MCF 10A (cell line): ENCODE measurements around the gene PLD5. TPM values are rescaled to one million over a fixed set of nuclear protein-coding genes. Genes with fewer than 3 reads are reported as not detected.

ENCODE experiments used
- BruUV-seq: library from RNA; stranded (reverse); fragments of 400-500 nt; replicated peaks from 2 replicates; lab custom pipeline; 2021; lab: Mats Ljungman, UMichigan
- CTCF ChIA-PET: fragments of 300-600 bp; sonication (Branson Sonifier 250); formaldehyde crosslinking; extraction: SDS; loops from one replicate; lab custom pipeline; 2021; ENCODE audit warnings: antibody characterized with exemption, inconsistent platforms; lab: Yijun Ruan, JAX
- POLR2A ChIA-PET: fragments of 300-600, 350-650 bp; sonication (Branson Sonifier 250); formaldehyde crosslinking; extraction: SDS; loops from one replicate; lab custom pipeline; 2020; ENCODE audit warnings: antibody characterized with exemption, inconsistent platforms; lab: Yijun Ruan, JAX
- DNase-seq: peaks from one replicate; pipeline ENCODE4 v3.0.0-alpha.2; 2018; ENCODE audit not compliant: unreplicated experiment
- H3K27ac Mint-ChIP-seq: one replicate; pipeline ENCODE4 v1.8.0; 2022; ENCODE audit warnings: mild to moderate bottlenecking, low read depth, mixed read lengths; ENCODE audit not compliant: unreplicated experiment
- H3K27me3 Mint-ChIP-seq: one replicate; pipeline ENCODE4 v1.8.0; 2022; ENCODE audit warnings: mixed read lengths; ENCODE audit not compliant: insufficient read depth, unreplicated experiment
- H3K36me3 Mint-ChIP-seq: one replicate; pipeline ENCODE4 v1.8.0; 2022; ENCODE audit warnings: mild to moderate bottlenecking, moderate library complexity, mixed read lengths; ENCODE audit not compliant: insufficient read depth, unreplicated experiment
- H3K4me1 Mint-ChIP-seq: one replicate; pipeline ENCODE4 v1.8.0; 2022; ENCODE audit warnings: mixed read lengths; ENCODE audit not compliant: insufficient read depth, unreplicated experiment
- H3K4me3 Mint-ChIP-seq: one replicate; pipeline ENCODE4 v1.8.0; 2022; ENCODE audit warnings: mild to moderate bottlenecking, moderate library complexity, mixed read lengths; ENCODE audit not compliant: unreplicated experiment
- H3K9me3 Mint-ChIP-seq: one replicate; pipeline ENCODE4 v1.8.0; 2022; ENCODE audit warnings: mixed read lengths; ENCODE audit not compliant: unreplicated experiment
- intact Hi-C: fragments of 100-400 bp; cut with micrococcal nuclease; formaldehyde crosslinking; loops from 2 replicates; pipeline ENCODE4 v1.14.1; 2022
- total RNA-seq: library from RNA; stranded (reverse); gene quantifications from 2 replicates; pipeline ENCODE4 v1.2.3, GENCODE V29; 2022
- TF ChIP-seq, protein P1 (sequence below): fragments of 200-600 bp; IDR thresholded peaks from one replicate; pipeline ENCODE4 v1.8.0; 2022; ENCODE audit warnings: antibody characterized with exemption, mild to moderate bottlenecking; ENCODE audit not compliant: unreplicated experiment

Gene PLD5
- total RNA-seq, 1 experiment from 2014 or later = 18.3 TPM

DNA sequence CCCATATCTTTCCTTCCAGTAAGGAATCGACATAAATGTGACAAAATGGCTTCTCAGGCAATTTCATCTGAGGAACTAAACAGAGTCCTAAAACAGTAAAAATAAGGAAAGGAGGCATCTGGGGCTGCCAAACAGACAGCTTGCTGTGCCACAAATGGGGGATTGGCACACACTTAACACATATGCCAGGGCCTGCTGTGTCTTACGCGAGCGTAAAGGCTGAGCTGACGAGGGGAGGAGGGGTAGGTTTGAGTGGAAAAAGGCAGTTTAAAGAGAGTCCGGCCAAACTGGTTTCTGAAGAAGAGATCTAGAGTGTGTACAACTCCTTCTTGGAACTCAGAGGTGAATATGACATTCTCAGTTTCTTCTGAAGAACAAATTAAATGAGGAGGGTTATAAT is 281.5 kb downstream of the PLD5 start:
- DNase-seq = no peak
- H3K27ac Mint-ChIP-seq = peak overlapping the region; percentile 22
- peaks cover 6% of the 10 kb centered on the region for H3K4me1 Mint-ChIP-seq
- H3K36me3 Mint-ChIP-seq = no peaks in the 10 kb centered on the region
- TF ChIP-seq, protein P1, sequence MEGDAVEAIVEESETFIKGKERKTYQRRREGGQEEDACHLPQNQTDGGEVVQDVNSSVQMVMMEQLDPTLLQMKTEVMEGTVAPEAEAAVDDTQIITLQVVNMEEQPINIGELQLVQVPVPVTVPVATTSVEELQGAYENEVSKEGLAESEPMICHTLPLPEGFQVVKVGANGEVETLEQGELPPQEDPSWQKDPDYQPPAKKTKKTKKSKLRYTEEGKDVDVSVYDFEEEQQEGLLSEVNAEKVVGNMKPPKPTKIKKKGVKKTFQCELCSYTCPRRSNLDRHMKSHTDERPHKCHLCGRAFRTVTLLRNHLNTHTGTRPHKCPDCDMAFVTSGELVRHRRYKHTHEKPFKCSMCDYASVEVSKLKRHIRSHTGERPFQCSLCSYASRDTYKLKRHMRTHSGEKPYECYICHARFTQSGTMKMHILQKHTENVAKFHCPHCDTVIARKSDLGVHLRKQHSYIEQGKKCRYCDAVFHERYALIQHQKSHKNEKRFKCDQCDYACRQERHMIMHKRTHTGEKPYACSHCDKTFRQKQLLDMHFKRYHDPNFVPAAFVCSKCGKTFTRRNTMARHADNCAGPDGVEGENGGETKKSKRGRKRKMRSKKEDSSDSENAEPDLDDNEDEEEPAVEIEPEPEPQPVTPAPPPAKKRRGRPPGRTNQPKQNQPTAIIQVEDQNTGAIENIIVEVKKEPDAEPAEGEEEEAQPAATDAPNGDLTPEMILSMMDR = no peak
- intact Hi-C loops = no loop called here
- no peaks in the 10 kb centered on the region for H3K9me3 Mint-ChIP-seq
- H3K27me3 Mint-ChIP-seq = no peaks in the 10 kb centered on the region
- ChIA-PET CTCF (interaction anchor here (1.1 to 2.6 kb wide), 2 partner anchors 13 to 21 kb away, joined by 3 to 7 read pairs; no protein-coding TSS in a partner anchor), POLR2A (no interaction called here)
- H3K4me3 Mint-ChIP-seq = no peak overlapping the region
- no TSS peak for BruUV-seq

DNA sequence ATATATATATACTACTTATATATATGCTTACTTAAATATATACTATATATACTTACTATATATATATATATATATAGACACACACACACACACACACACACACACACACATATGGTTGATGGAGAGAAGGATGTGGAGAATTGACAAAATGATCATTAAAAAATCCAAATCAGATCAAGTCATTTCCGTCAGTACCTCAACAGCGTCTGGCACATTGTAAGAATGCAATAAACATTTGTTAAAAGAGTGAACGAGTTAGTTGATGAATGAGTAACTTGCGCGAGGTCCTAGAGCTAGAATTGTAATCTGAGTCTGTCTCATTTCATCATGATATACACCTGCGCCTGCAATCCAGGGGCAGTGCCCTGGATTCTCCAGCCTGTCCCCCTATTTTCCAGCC is 282.6 kb downstream of the PLD5 start:
- ChIA-PET POLR2A (no interaction called here), CTCF (no interaction called here)
- BruUV-seq = no TSS peak
- no peak overlapping the region for H3K4me3 Mint-ChIP-seq
- TF ChIP-seq, protein P1 = no peak
- DNase-seq = no peak
- H3K9me3 Mint-ChIP-seq = no peaks in the 10 kb centered on the region
- no peak overlapping the region for H3K27ac Mint-ChIP-seq
- H3K36me3 Mint-ChIP-seq = no peaks in the 10 kb centered on the region
- H3K27me3 Mint-ChIP-seq = no peaks in the 10 kb centered on the region
- intact Hi-C loops = no loop called here
- peaks cover 6% of the 10 kb centered on the region for H3K4me1 Mint-ChIP-seq

DNA sequence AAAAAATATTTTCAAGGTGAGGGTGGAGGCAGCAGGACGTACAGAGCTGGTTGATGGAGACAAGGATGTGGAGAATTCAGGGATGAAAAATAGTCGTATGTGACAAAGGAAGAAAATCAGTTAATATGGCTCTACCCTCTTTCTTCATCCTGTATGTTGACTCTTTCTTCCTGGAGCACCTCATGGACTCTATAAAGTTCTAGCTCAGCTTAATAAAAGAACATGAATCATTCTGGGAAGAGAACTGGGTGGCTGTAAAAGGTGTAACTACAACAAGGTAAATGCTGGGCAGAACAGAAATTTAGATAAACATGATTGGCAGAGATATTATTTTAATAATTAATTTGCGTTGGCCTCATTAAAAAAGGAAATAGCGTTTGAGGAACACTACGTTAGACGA is 283.8 kb downstream of the PLD5 start:
- Mint-ChIP-seq H3K4me1 (peaks cover 6% of the 10 kb centered on the region), H3K4me3 (no peak overlapping the region), H3K27ac (no peak overlapping the region), H3K36me3 (no peaks in the 10 kb centered on the region), H3K27me3 (no peaks in the 10 kb centered on the region), H3K9me3 (no peaks in the 10 kb centered on the region)
- POLR2A ChIA-PET = interaction anchor here (1.5 kb wide), 1 partner anchor 9 kb away, joined by 3 read pairs; no protein-coding TSS in a partner anchor
- no TSS peak for BruUV-seq
- CTCF ChIA-PET = interaction anchor here (0.5 to 0.8 kb wide), 2 partner anchors 30 to 423 kb away, joined by 3 read pairs; no protein-coding TSS in a partner anchor
- intact Hi-C loops = no loop called here
- no peak for DNase-seq
- TF ChIP-seq, protein P1 = no peak

DNA sequence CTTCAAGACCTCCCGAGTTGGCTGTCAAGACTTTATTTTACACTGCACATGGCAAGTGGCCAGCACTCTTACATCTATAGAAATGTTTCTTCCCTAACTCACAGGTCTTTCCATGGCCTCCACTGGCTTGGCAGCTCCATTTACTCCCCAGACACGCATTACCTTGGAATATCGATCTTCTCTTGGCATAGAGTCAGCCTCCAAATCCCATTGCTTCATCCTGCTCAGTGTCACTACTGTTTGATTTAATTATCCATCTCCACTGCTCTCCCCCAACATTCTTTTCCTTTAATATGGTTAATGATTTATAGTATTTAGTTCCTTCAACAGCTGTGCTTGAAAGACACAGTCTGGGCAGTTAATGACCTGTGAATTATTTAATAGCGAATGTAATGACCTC is 284.4 kb downstream of the PLD5 start:
- Mint-ChIP-seq H3K4me3 (no peak overlapping the region), H3K27me3 (no peaks in the 10 kb centered on the region), H3K36me3 (no peaks in the 10 kb centered on the region), H3K4me1 (peaks cover 6% of the 10 kb centered on the region), H3K27ac (no peak overlapping the region), H3K9me3 (no peaks in the 10 kb centered on the region)
- TF ChIP-seq, protein P1 = no peak
- CTCF ChIA-PET = no interaction called here
- no peak for DNase-seq
- POLR2A ChIA-PET = interaction anchor here (0.6 to 1.5 kb wide), 2 partner anchors 9 to 14 kb away, joined by 3 read pairs; no protein-coding TSS in a partner anchor
- no TSS peak for BruUV-seq
- intact Hi-C loops = no loop called here
